ACC112 (cell line): Measurements from ENCODE around the gene SMG5.

Experiments used
- H2AFZ ChIP-seq: fragments of 200-600 bp; sonication (generic); one replicate; pipeline ENCODE4 v1.6.0; 2017; ENCODE audit warnings: antibody characterized with exemption, low read length; ENCODE audit not compliant: unreplicated experiment
- H3K27ac ChIP-seq: fragments of 200-600 bp; sonication (generic); 2 replicates; pipeline ENCODE4 v1.5.1; 2014; ENCODE audit warnings: low read depth, mild to moderate bottlenecking, antibody characterized with exemption, low read length, moderate library complexity
- H3K27me3 ChIP-seq: fragments of 200-600 bp; sonication (generic); 2 replicates; pipeline ENCODE4 v1.6.1; 2014; ENCODE audit warnings: mild to moderate bottlenecking, antibody characterized with exemption, low read length, moderate library complexity, mixed read lengths; ENCODE audit not compliant: insufficient read depth
- H3K36me3 ChIP-seq: fragments of 200-600 bp; sonication (generic); 2 replicates; pipeline ENCODE4 v1.6.1; 2016; ENCODE audit warnings: mild to moderate bottlenecking, antibody characterized with exemption, low read length, moderate library complexity, mixed read lengths; ENCODE audit not compliant: insufficient read depth
- H3K4me1 ChIP-seq: fragments of 200-600 bp; sonication (generic); one replicate; pipeline ENCODE4 v1.6.1; 2016; ENCODE audit warnings: low read length, mixed read lengths; ENCODE audit not compliant: insufficient read depth, unreplicated experiment, control insufficient read depth
- H3K4me3 ChIP-seq: fragments of 200-600 bp; sonication (generic); 2 replicates; pipeline ENCODE4 v1.5.1; 2014; ENCODE audit warnings: mild to moderate bottlenecking, low read depth, low read length
- H3K79me2 ChIP-seq: fragments of 200-600 bp; sonication (generic); one replicate; pipeline ENCODE4 v1.6.0; 2016; ENCODE audit warnings: low read length; ENCODE audit not compliant: control insufficient read depth, unreplicated experiment, insufficient read depth

SMG5 gene

GRCh38 chr1:156260896-156261295, 21.7 kb downstream of the SMG5 start:
- Histone ChIP-seq H3K27me3 (no peaks in the 10 kb centered on the region), H3K4me3 (no peak overlapping the region), H3K36me3 (peaks cover 46% of the 10 kb centered on the region), H3K4me1 (peaks cover 18% of the 10 kb centered on the region), H2AFZ (no peak overlapping the region), H3K79me2 (peaks cover 2% of the 10 kb centered on the region), H3K27ac (no peak overlapping the region)

GRCh38 chr1:156259805-156260204, 22.8 kb downstream of the SMG5 start:
- Histone ChIP-seq H3K27ac (no peak overlapping the region), H3K4me1 (peaks cover 18% of the 10 kb centered on the region), H3K27me3 (no peaks in the 10 kb centered on the region), H3K36me3 (peaks cover 43% of the 10 kb centered on the region), H3K79me2 (peaks cover 2% of the 10 kb centered on the region), H2AFZ (no peak overlapping the region), H3K4me3 (no peak overlapping the region)

- no peaks in the 10 kb centered on the region for H3K27me3 ChIP-seq
- H3K27ac ChIP-seq = no peak overlapping the region
- no peak overlapping the region for H2AFZ ChIP-seq
- peaks cover 18% of the 10 kb centered on the region for H3K4me1 ChIP-seq
- H3K4me3 ChIP-seq = no peak overlapping the region
- H3K36me3 ChIP-seq = peaks cover 39% of the 10 kb centered on the region
- H3K79me2 ChIP-seq = peaks cover 2% of the 10 kb centered on the region
Measured at GRCh38 chr1:156258859-156259258, 23.8 kb downstream of the SMG5 start.

GRCh38 chr1:156257711-156258110, 24.9 kb downstream of the SMG5 start:
- peaks cover 32% of the 10 kb centered on the region for H3K36me3 ChIP-seq
- H3K27me3 ChIP-seq = no peaks in the 10 kb centered on the region

GRCh38 chr1:156253634-156254033, 29.0 kb downstream of the SMG5 start:
- no peaks in the 10 kb centered on the region for H3K4me1 ChIP-seq
- peaks cover 9% of the 10 kb centered on the region for H3K36me3 ChIP-seq
- H3K4me3 ChIP-seq = no peak overlapping the region
- H3K79me2 ChIP-seq = no peaks in the 10 kb centered on the region
- H2AFZ ChIP-seq = no peak overlapping the region
- H3K27ac ChIP-seq = no peak overlapping the region
- H3K27me3 ChIP-seq = no peaks in the 10 kb centered on the region

More at GRCh38 chr1:156257711-156258110, 24.9 kb downstream of the SMG5 start:
- no peak overlapping the region for H3K27ac ChIP-seq
- H3K4me3 ChIP-seq = no peak overlapping the region
- H3K79me2 ChIP-seq = peaks cover 2% of the 10 kb centered on the region
- H2AFZ ChIP-seq = no peak overlapping the region
- peaks cover 7% of the 10 kb centered on the region for H3K4me1 ChIP-seq

- no peak overlapping the region for H3K27ac ChIP-seq
- no peak overlapping the region for H2AFZ ChIP-seq
- H3K79me2 ChIP-seq = no peaks in the 10 kb centered on the region
- H3K27me3 ChIP-seq = no peaks in the 10 kb centered on the region
- H3K4me1 ChIP-seq = no peaks in the 10 kb centered on the region
- H3K36me3 ChIP-seq = peaks cover 4% of the 10 kb centered on the region
- no peak overlapping the region for H3K4me3 ChIP-seq
Measured at GRCh38 chr1:156251527-156251926, 31.1 kb downstream of the SMG5 start.

GRCh38 chr1:156249593-156249992, 33.0 kb downstream of the SMG5 start:
- H3K27me3 ChIP-seq = peaks cover 8% of the 10 kb centered on the region; the same call in 1 of the 2 replicates
- no peaks in the 10 kb centered on the region for H3K4me1 ChIP-seq
- H3K79me2 ChIP-seq = no peaks in the 10 kb centered on the region
- no peak overlapping the region for H2AFZ ChIP-seq
- H3K36me3 ChIP-seq = no peaks in the 10 kb centered on the region; the same call in 1 of the 2 replicates
- no peak overlapping the region for H3K4me3 ChIP-seq
- H3K27ac ChIP-seq = no peak overlapping the region

- Histone ChIP-seq H3K4me3 (no peak overlapping the region), H3K4me1 (no peaks in the 10 kb centered on the region), H2AFZ (no peak overlapping the region), H3K27me3 (peaks cover 8% of the 10 kb centered on the region; the same call in 1 of the 2 replicates), H3K27ac (no peak overlapping the region), H3K79me2 (no peaks in the 10 kb centered on the region), H3K36me3 (no peaks in the 10 kb centered on the region; the same call in 1 of the 2 replicates)
Measured at GRCh38 chr1:156248323-156248683, 34.3 kb downstream of the SMG5 start.

- Histone ChIP-seq H3K4me3 (no peak within 1 kb of the TSS), H3K27ac (no peak within 1 kb of the TSS), H3K36me3 (no peaks in the 10 kb centered on the region; the same call in 1 of the 2 replicates)
Measured at GRCh38 chr1:156247460-156248322, 34.9 kb downstream of the SMG5 start, which contains the start of gene PAQR6. PAQR6 (minus strand) TSS chr1:156248056; CDS start chr1:156246731, 1,325 bp downstream.

GRCh38 chr1:156246781-156247459, 35.7 kb downstream of the SMG5 start:
- H3K36me3 ChIP-seq = no peaks in the 10 kb centered on the region; the same call in 1 of the 2 replicates

More at GRCh38 chr1:156247460-156248322, 34.9 kb downstream of the SMG5 start, which contains the start of gene PAQR6:
- Histone ChIP-seq H3K4me1 (no peaks in the 10 kb centered on the region), H2AFZ (no peak within 1 kb of the TSS), H3K79me2 (no peaks in the 10 kb centered on the region), H3K27me3 (peaks cover 8% of the 10 kb centered on the region; the same call in 1 of the 2 replicates)

More at GRCh38 chr1:156246781-156247459, 35.7 kb downstream of the SMG5 start:
- H3K27ac ChIP-seq = no peak overlapping the region
- no peak overlapping the region for H3K4me3 ChIP-seq
- H3K4me1 ChIP-seq = peaks cover 5% of the 10 kb centered on the region
- H2AFZ ChIP-seq = no peak overlapping the region
- H3K27me3 ChIP-seq = peaks cover 8% of the 10 kb centered on the region; the same call in 1 of the 2 replicates
- no peaks in the 10 kb centered on the region for H3K79me2 ChIP-seq
